ENCODE measurements around the gene ECSIT.

The ECSIT gene

GRCh38 chr19:11486661-11487503, 42.1 kb downstream of the ECSIT start:
- no peak overlapping the region for H3K27ac ChIP-seq (replicated peaks)
- no peak for DNase-seq (ENCODE audit: low read depth in 1 of 2, low spot score in 1 of 2)
- no peak overlapping the region for H3K4me3 ChIP-seq (replicated peaks; ENCODE audit: insufficient read depth, low read length)
- TF ChIP-seq, protein P1, sequence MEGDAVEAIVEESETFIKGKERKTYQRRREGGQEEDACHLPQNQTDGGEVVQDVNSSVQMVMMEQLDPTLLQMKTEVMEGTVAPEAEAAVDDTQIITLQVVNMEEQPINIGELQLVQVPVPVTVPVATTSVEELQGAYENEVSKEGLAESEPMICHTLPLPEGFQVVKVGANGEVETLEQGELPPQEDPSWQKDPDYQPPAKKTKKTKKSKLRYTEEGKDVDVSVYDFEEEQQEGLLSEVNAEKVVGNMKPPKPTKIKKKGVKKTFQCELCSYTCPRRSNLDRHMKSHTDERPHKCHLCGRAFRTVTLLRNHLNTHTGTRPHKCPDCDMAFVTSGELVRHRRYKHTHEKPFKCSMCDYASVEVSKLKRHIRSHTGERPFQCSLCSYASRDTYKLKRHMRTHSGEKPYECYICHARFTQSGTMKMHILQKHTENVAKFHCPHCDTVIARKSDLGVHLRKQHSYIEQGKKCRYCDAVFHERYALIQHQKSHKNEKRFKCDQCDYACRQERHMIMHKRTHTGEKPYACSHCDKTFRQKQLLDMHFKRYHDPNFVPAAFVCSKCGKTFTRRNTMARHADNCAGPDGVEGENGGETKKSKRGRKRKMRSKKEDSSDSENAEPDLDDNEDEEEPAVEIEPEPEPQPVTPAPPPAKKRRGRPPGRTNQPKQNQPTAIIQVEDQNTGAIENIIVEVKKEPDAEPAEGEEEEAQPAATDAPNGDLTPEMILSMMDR (IDR thresholded peaks at IDR 0.05; ENCODE audit: insufficient read depth, low read length): no peak
- no peak for TF ChIP-seq REST (IDR thresholded peaks at IDR 0.05; ENCODE audit: insufficient replicate concordance, low read depth)
- no peak for TF ChIP-seq SPI1 (IDR thresholded peaks at IDR 0.05; ENCODE audit: borderline replicate concordance, low read depth)
- TF ChIP-seq GABPA (IDR thresholded peaks at IDR 0.05; ENCODE audit: low read depth): no peak
- TF ChIP-seq POLR2AphosphoS5 (IDR thresholded peaks at IDR 0.05; ENCODE audit: low read depth): no peak
- peaks cover 5% of the 10 kb centered on the region for H3K27me3 ChIP-seq (ENCODE audit: insufficient read depth, poor library complexity, severe bottlenecking)

- Histone ChIP-seq H3K27me3 (ENCODE audit: insufficient read depth, poor library complexity, severe bottlenecking) (peaks cover 16% of the 10 kb centered on the region), H3K4me3 (replicated peaks; ENCODE audit: insufficient read depth, low read length) (no peak overlapping the region), H3K27ac (replicated peaks) (no peak overlapping the region)
- no peak for TF ChIP-seq SPI1 (IDR thresholded peaks at IDR 0.05; ENCODE audit: borderline replicate concordance, low read depth)
- no peak for TF ChIP-seq REST (IDR thresholded peaks at IDR 0.05; ENCODE audit: insufficient replicate concordance, low read depth)
- no peak for TF ChIP-seq POLR2AphosphoS5 (IDR thresholded peaks at IDR 0.05; ENCODE audit: low read depth)
- no peak for DNase-seq (ENCODE audit: low read depth in 1 of 2, low spot score in 1 of 2)
Measured at GRCh38 chr19:11485245-11485837, 43.6 kb downstream of the ECSIT start.

- H3K4me3 ChIP-seq (replicated peaks; ENCODE audit: insufficient read depth, low read length): no peak overlapping the region
- no peak for TF ChIP-seq GABPA (IDR thresholded peaks at IDR 0.05; ENCODE audit: low read depth)
- TF ChIP-seq SPI1 (IDR thresholded peaks at IDR 0.05; ENCODE audit: borderline replicate concordance, low read depth): no peak
- TF ChIP-seq, protein P1 (IDR thresholded peaks at IDR 0.05; ENCODE audit: insufficient read depth, low read length): no peak
- no peak for TF ChIP-seq POLR2AphosphoS5 (IDR thresholded peaks at IDR 0.05; ENCODE audit: low read depth)
- no peak for TF ChIP-seq REST (IDR thresholded peaks at IDR 0.05; ENCODE audit: insufficient replicate concordance, low read depth)
- H3K27ac ChIP-seq (replicated peaks): no peak overlapping the region
- peaks cover 28% of the 10 kb centered on the region for H3K27me3 ChIP-seq (ENCODE audit: insufficient read depth, poor library complexity, severe bottlenecking)
- DNase-seq (ENCODE audit: low read depth in 1 of 2, low spot score in 1 of 2): no peak
Measured at GRCh38 chr19:11483366-11484111, 45.4 kb downstream of the ECSIT start.
